HCT116 (cell line): ENCODE data around the gene NAPEPLD.
"Not testable (repeated sequence)": the region's sequence is repeated elsewhere in the genome, so short reads cannot be mapped to it uniquely, and the experiment has no call there.

ENCODE experiments used
- CEBPB ChIP-seq: IDR thresholded peaks from 2 replicates; pipeline ENCODE4 v1.6.1; 2012; ENCODE audit warnings: low read depth
- EZH2 ChIP-seq: fragments of 200-600 bp; sonication (generic); IDR thresholded peaks from 2 replicates; pipeline ENCODE4 v1.6.1; 2017; ENCODE audit warnings: antibody characterized with exemption, mixed run types
- POLR2A ChIP-seq: IDR thresholded peaks from 2 replicates; pipeline ENCODE4 v1.7.0; 2011; ENCODE audit warnings: borderline replicate concordance; ENCODE audit not compliant: insufficient read depth, insufficient read length; ENCODE audit errors: extremely low read depth
- POLR2AphosphoS5 ChIP-seq: IDR thresholded peaks from 2 replicates; pipeline ENCODE4 v1.6.1; 2011; ENCODE audit warnings: mild to moderate bottlenecking, low read depth, low read length, moderate library complexity
- SP1 ChIP-seq: IDR thresholded peaks from 2 replicates; pipeline ENCODE4 v1.6.1; 2012; ENCODE audit warnings: low read depth
- SRF ChIP-seq: IDR thresholded peaks from 2 replicates; pipeline ENCODE4 v1.6.1; 2012; ENCODE audit warnings: low read depth
- YY1 ChIP-seq: IDR thresholded peaks from 2 replicates; pipeline ENCODE4 v1.6.1; 2011; ENCODE audit warnings: low read length, low read depth, moderate library complexity, mild to moderate bottlenecking; ENCODE audit not compliant: insufficient replicate concordance; ENCODE audit errors: extremely low read depth
- TF ChIP-seq, protein P1 (sequence below), 3 experiments: fragments of 200-600 bp in 1 of 3; sonication (generic) in 1 of 3; IDR thresholded peaks in 2 of 3; conservative IDR thresholded peaks in 1 of 3; 2 replicates each; pipeline ENCODE4 v1.5.1; 2012 to 2017; ENCODE audit warnings: low read depth in 2 of 3, low read length in 2 of 3, antibody characterized with exemption in 1 of 3, borderline replicate concordance in 1 of 3, control low read depth in 1 of 3, mild to moderate bottlenecking in 1 of 3, mixed read lengths in 1 of 3, mixed run types in 1 of 3, moderate library complexity in 1 of 3; ENCODE audit not compliant: insufficient read depth in 1 of 3
- TF ChIP-seq, protein P2 (sequence below): IDR thresholded peaks from 2 replicates; pipeline ENCODE4 v1.6.1; 2012
- TF ChIP-seq, protein P3 (sequence below): IDR thresholded peaks from 2 replicates; pipeline ENCODE4 v1.6.1; 2012; ENCODE audit warnings: low read depth

DNA sequence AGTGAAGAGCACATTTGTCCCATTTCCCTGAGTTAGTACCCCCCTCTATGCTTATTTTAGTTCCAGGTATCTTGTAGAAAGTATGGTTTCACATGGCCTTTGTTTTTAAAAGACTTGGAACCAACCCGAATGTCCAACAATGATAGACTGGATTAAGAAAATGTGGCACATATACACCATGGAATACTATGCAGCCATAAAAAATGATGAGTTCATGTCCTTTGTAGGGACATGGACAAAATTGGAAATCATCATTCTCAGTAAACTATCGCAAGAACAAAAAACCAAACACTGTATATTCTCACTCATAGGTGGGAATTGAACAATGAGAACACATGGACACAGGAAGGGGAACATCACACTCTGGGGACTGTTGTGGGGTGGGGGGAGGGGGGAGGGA is 53.3 kb downstream of the NAPEPLD start:
- TF ChIP-seq, protein P1, sequence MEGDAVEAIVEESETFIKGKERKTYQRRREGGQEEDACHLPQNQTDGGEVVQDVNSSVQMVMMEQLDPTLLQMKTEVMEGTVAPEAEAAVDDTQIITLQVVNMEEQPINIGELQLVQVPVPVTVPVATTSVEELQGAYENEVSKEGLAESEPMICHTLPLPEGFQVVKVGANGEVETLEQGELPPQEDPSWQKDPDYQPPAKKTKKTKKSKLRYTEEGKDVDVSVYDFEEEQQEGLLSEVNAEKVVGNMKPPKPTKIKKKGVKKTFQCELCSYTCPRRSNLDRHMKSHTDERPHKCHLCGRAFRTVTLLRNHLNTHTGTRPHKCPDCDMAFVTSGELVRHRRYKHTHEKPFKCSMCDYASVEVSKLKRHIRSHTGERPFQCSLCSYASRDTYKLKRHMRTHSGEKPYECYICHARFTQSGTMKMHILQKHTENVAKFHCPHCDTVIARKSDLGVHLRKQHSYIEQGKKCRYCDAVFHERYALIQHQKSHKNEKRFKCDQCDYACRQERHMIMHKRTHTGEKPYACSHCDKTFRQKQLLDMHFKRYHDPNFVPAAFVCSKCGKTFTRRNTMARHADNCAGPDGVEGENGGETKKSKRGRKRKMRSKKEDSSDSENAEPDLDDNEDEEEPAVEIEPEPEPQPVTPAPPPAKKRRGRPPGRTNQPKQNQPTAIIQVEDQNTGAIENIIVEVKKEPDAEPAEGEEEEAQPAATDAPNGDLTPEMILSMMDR (IDR thresholded peaks at IDR 0.05 in 2 of 3, conservative IDR thresholded peaks at IDR 0.05 in 1 of 3; ENCODE audit: borderline replicate concordance in 1 of 3, insufficient read depth in 1 of 3, low read depth in 2 of 3, low read length in 2 of 3): not testable (repeated sequence)
- not testable (repeated sequence) for TF ChIP-seq SP1, POLR2AphosphoS5, SRF, YY1, POLR2A, CEBPB, EZH2
- TF ChIP-seq, protein P2, sequence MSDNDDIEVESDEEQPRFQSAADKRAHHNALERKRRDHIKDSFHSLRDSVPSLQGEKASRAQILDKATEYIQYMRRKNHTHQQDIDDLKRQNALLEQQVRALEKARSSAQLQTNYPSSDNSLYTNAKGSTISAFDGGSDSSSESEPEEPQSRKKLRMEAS: not testable (repeated sequence)
- TF ChIP-seq, protein P3, sequence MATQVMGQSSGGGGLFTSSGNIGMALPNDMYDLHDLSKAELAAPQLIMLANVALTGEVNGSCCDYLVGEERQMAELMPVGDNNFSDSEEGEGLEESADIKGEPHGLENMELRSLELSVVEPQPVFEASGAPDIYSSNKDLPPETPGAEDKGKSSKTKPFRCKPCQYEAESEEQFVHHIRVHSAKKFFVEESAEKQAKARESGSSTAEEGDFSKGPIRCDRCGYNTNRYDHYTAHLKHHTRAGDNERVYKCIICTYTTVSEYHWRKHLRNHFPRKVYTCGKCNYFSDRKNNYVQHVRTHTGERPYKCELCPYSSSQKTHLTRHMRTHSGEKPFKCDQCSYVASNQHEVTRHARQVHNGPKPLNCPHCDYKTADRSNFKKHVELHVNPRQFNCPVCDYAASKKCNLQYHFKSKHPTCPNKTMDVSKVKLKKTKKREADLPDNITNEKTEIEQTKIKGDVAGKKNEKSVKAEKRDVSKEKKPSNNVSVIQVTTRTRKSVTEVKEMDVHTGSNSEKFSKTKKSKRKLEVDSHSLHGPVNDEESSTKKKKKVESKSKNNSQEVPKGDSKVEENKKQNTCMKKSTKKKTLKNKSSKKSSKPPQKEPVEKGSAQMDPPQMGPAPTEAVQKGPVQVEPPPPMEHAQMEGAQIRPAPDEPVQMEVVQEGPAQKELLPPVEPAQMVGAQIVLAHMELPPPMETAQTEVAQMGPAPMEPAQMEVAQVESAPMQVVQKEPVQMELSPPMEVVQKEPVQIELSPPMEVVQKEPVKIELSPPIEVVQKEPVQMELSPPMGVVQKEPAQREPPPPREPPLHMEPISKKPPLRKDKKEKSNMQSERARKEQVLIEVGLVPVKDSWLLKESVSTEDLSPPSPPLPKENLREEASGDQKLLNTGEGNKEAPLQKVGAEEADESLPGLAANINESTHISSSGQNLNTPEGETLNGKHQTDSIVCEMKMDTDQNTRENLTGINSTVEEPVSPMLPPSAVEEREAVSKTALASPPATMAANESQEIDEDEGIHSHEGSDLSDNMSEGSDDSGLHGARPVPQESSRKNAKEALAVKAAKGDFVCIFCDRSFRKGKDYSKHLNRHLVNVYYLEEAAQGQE: not testable (repeated sequence)
